HG02938 (cell line): ENCODE results near the gene DLX3.

Experiments used
- ATAC-seq: cut with Tn5 transposase; IDR thresholded peaks from one replicate; pipeline ENCODE4 v1.9.1; 2021; ENCODE audit warnings: mild to moderate bottlenecking, moderate library complexity; ENCODE audit not compliant: unreplicated experiment

The DLX3 gene

GRCh38 chr17:49959183-49959935, 35.7 kb downstream of the DLX3 start:
- ATAC-seq: no peak

DNA sequence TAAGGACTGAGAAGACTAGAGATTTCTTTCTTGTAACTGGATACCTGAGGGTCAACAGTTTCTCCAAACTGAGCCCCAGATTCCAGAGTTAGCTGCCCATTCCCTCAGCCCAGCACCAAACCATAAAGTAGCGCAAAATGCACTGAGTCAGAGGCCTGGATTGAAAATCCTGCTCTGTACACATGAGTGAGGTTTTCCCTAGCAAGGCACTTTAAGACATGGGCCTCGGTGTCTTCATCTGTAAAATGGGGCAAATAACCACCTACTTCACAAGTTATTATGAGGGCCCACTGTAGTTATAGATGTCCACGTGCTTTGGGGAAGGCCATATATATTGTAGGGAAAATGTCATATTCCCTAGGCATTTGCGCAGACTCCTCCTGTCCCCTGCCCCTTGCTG, 36.3 kb downstream of the DLX3 start:
- no peak for ATAC-seq

DNA sequence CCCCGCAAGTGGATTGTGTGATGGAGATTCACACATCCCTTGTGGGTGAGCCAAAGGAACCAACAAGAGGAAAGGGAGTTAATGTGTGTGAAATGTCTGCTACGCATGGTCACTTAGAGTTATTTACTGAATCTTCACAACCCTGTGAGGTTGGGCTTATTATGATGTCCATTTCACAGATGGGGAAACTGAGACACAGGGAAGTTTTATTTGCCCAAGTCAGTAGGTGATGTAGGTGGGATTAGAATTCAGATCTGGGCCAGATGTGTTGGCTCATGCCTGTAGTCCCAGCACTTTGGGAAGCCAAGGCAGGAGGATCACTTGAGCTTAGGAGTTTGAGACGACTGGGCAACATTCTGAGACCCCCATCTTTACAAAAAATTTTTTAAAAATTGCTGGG, 37.7 kb downstream of the DLX3 start:
- ATAC-seq: no peak

DNA sequence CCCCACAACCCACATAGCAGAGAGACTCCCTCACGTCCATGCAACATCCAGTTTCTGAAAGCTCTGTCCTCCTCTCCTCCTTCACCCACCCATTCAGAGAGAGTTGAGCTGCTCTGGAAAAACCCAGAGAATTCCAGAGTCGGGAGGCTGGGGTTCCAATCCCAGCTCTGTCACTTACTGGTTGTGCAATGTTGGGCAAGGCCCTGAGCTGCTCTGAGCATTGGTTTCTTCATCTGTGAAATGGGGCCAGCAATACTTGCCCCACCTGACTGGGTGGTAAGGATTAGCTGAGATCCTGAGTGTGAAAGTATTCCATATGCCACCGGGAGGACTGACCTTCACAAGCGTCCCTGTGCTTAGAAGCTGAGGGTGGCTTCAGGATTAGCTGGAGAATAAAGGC, 38.2 kb downstream of the DLX3 start:
- ATAC-seq: no peak

- no peak for ATAC-seq
Measured at GRCh38 chr17:49955157-49955556, 39.9 kb downstream of the DLX3 start.

DNA sequence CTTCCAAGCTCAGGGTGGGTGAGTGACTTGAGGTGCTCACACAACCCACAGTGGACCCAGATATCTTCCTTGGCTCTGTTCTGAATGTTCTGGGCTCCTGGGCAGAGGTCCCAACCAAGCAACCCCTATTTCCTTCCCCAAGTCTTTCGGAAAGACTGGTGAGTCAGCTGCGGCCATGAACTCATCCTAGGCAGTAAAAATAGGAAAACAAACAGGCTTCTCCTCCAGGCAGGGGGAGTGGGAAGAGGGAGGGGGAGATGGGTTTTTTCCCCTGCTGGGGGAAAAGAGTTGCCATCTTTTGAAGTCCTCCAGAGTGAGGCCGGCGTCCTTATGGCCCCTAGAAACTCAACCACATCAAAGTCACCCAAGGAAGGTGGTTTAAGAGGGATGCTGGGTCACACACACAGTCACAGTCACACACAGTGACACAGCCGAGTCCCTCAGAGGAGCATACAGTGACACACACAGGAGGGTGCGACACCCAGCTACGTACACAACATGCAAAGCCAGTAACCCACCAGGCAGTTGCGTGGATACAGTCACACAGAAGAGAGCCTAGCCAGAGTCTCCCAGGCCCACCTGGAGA, 42.0 kb downstream of the DLX3 start:
- no peak for ATAC-seq

- no peak for ATAC-seq
Measured at GRCh38 chr17:49952209-49952911, 42.7 kb downstream of the DLX3 start.

GRCh38 chr17:49951362-49952082, 43.5 kb downstream of the DLX3 start:
- no peak for ATAC-seq

DNA sequence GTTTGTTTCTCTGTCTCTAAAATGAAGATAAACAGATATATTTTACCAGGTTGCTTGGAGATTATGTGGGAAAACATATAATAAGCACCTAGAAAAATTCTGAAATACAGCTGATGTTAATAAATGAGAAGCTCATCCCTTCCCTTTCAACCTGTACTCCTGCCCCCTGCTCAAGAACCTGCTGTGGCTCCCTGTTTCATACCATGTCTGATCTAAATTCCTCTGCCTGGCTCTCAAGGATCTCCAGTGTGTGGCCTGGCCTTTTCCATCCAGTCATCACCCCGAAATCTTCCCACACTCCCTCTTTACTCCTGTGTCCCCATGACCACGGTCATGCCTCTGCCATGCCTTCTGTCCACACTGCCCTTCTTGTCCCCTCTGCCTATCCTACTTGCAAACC, 45.4 kb downstream of the DLX3 start:
- no peak for ATAC-seq

DNA sequence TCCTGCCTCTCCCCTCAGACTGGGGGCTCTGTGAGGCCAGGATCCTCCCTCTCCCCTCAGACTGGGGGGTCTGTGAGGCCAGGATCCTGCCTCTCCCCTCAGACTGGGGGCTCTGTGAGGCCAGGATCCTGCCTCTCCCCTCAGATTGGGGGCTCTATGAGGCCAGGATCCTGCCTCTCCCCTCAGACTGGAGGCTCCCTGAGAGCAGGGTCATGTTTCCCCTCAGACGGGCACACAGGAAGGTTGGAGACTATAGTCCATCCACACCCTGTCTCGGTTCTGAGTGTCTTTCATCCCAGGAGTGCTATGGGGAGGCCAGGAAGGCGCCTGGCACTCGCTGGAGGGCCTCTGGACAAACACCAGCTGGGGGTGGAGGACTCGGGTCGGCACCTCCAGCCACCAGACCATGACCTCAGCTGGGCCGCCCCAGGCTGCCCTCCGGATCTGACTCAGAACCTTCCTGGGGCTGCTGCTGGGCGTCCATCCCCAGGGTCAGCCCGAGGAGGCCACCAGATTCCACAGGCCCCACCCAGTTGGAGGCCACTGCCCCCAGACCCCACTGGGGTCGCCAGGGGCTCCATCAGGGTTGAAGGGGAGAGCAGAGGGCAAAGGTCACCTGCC, 48.0 kb downstream of the DLX3 start:
- no peak for ATAC-seq

GRCh38 chr17:49946208-49946607, 48.8 kb downstream of the DLX3 start:
- no peak for ATAC-seq

DNA sequence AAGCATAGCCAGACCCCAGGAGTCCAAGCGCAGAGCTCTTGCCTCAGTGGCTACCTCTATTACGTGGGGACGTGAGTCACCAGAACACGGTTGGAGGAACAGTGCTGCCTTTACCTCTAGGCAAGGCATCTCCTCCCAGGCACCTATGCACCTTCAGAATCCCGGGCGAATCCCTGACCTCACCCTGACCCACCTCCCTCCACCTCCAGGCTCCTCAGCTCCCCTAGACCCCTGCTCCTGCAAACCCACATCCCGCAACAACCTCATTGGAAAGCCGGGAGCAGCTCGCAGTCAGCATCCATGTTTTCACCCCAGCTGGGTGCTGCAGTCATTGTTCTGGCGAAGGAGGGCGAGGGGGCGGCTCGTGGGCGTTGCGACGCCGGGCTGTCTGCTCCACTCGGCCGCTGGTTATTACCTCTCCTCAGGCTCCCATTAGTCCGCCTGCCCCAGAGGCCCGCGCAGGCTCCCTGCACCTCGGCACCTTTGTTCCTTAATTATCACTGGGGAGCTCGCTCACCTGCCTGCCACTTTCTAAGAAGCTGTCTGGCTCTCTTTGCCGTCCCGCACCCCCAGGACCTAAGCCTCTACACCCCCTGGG, 50.7 kb downstream of the DLX3 start:
- no peak for ATAC-seq

DNA sequence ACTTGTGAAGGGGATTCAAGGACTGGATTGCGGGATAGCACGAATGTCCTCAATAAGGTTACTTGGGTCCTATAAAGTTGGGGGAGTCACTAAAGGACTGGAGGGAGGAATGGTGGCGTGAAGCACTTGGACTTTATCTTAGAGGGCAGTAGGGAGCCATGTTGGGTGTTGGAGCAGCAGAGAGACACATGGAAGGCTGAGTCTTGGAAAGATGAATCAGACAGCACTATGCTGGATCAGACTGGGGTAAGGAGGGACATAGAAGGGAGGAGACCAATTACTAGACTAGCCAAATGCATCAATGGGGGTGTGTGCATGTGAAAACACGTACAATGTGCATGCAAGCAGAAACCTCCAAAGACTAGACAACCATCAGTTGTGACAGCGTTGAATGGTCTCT, 52.1 kb downstream of the DLX3 start:
- ATAC-seq: no peak

DNA sequence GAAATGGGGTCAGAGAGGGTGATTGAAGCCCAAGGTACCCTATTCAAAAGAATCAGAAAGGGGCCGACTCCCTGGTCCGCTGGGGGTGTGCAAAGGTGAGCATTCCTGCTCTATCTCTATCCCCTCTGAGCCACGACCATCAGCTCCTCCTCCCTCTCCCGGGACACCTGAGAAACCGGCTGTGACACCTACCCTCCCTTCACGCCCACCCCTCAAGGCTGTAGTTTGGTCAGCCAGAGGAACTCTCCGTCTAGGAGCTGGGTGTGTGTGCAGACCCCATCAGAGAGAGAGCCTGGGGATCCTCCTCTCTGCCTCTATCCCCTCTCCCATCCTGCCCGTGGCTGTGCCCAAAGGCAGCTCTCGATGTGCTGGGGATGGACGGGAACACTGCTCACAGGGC, 53.6 kb downstream of the DLX3 start:
- no peak for ATAC-seq
